Hematopoietic multipotent progenitor cell treated with erythropoietin and hydrocortisone succinate and interleukin-3 and kit ligand, for 6 days (in vitro differentiated cells): ENCODE measurements around the gene GOLT1B.

Experiments
- DNase-seq: peaks from one replicate; pipeline ENCODE4 v3.0.0-alpha.2; 2015

GOLT1B gene

DNA sequence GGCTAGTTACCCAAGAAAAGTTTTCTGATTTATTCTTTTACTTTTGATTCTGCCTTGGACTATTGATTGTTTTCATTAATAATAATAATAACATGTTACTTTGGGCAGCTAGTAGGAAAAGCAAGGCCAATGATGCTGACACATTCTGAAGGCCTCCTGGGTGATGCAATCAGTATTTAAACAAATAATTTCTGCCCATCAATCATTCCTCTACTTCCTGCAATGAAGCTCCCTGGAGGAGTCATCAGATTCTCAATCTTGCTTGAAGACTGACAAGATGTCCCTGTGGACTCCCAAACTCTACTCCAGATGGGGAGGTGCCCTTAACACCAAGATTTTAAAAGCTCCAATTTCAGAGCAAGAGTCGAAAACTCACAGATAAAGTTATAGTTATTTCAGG lies 24.5 kb downstream of the GOLT1B start, which contains the start of gene SPX:
Gene SPX (plus strand): TSS at position 244 of the 400 bp plus-strand sequence. CDS start 177 bp downstream, outside the sequence.
- DNase-seq: no peak

GRCh38 chr12:21526721-21527345 lies 25.2 kb downstream of the GOLT1B start:
- DNase-seq: no peak

DNA sequence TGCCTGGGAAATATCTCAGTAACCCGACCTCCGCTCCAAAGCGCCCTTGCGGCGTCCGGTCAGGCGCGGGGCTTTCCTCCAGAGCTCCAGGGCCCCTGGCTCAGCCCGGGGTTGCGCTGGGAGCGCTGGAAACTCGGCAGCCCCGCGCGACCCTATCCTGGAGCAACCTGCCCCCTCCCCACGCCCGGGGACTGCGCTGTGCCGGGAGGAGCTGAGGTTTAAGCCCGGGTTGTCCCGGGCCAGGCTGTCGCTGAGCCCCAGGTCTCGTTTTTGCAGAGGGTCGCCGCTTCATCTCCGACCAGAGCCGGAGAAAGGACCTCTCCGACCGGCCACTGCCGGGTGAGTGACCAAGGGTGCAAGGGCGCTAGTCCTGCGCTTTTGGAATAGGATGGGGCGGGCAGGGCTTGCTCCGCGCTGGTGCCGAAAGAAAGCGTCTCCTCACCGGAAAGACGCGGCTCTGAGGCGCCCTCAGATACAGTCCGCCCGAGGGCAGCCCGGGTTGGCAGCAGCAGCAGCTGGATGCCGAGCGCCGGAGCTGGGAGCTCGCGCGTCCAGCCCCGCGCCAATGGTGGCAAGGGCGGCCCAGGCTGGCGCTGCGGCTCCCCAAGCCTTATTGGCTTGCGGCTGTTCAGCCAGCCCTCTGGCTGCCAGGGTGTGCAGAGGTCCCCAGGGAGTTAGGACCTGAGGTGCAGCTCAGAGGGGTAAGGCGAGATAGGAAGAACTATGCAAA lies 26.0 kb downstream of the GOLT1B start:
- DNase-seq: peak; percentile 73

- DNase-seq: no peak
These were observed 27.4 kb downstream of the GOLT1B start for GRCh38 chr12:21528953-21529352.

GRCh38 chr12:21529456-21529855 lies 27.9 kb downstream of the GOLT1B start:
- DNase-seq: no peak

GRCh38 chr12:21538061-21538653 lies 36.6 kb downstream of the GOLT1B start:
- no peak for DNase-seq

GRCh38 chr12:21539797-21540196 lies 38.2 kb downstream of the GOLT1B start:
- no peak for DNase-seq

DNA sequence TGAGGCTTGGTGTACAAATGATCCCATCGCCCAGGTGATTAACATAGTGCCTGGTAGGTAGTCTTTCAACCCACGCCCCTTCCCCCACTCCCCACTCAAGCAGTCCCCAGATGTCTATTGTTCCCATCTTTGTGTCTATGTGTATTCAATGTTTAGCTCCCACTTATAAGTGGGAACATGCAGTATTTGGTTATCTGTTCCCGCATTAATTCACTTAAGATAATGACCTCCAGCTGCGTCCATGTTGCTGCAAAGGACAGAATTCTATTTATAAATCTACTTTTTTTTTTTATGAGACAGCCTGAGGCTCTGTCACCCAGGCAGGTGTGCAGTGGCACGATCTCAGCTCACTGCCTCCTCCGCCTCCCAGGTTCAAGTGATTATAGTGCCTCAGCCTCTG lies 40.2 kb downstream of the GOLT1B start:
- no peak for DNase-seq

GRCh38 chr12:21542403-21542802 lies 40.8 kb downstream of the GOLT1B start:
- peak; percentile 13 for DNase-seq

DNA sequence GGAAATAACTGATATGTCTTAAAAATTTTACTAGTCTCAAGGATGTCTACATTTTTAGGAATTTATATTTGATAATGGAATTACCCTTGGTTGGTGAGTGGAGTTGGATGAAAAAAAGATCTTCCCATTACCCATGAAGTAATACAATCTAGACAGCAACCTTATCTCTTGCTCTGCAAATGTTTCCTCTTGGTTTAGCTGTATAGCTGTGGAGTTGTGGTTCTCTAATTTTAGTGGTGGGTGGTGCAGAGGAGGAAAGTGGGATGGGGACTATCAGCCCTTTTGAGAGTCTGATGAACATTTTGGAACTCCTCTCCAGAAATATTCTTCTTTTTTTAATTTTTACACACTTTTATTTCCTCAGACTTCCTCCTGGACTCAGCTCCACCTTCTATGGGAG lies 41.6 kb downstream of the GOLT1B start:
- DNase-seq: peak; percentile 41

DNA sequence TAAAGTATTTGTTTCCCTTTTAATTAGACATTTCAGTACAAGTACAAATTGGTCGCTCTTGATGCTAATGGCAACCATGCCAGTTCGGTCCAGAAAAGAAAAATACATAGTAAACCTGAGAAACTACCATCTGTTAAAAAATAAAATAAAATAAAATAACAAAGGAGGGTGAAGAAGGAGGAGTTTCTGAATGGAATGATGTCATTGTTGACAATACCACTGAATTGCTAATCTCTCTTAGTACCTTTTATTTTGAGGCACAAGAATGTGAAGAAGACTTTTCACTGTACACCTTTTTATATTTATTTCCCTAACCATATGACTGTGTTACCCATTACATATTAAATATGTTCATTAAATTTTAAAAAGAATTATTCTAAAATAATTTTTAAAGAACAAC lies 44.0 kb downstream of the GOLT1B start:
- no peak for DNase-seq

GRCh38 chr12:21546716-21547115 lies 45.1 kb downstream of the GOLT1B start:
- no peak for DNase-seq

GRCh38 chr12:21547437-21547836 lies 45.8 kb downstream of the GOLT1B start:
- no peak for DNase-seq

DNA sequence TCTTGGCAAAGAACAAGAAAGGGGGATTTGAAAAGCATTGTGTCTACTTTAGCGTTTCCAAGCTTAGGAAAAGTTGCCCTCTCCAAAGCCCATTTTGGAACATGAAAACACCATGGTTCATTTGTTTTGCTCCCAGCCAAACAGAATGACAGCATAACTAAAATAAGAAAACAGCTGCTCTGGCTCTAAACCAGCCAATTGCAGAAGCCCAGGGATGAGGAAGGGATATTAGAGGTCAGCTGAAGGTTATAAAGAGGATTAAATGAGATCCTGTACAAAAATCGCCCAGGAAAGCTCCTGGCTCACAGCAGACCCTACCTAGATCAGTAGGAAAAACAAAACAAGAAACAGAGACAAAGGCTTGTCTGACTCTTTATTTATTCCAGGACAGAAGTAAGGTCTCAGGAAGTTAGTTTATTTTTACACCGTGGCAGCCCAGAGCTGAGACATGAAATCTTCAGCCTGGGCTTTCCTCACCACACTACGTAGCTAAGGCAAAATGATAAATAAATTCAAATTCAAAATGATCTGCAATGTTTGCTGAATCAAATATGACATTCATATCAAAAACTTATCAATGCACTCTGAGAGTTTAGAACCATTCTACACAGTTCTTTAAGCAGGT lies 50.4 kb downstream of the GOLT1B start:
- DNase-seq: no peak

GRCh38 chr12:21552635-21553328 lies 51.2 kb downstream of the GOLT1B start:
- DNase-seq: no peak

GRCh38 chr12:21553329-21553675 lies 51.7 kb downstream of the GOLT1B start:
- no peak for DNase-seq

DNA sequence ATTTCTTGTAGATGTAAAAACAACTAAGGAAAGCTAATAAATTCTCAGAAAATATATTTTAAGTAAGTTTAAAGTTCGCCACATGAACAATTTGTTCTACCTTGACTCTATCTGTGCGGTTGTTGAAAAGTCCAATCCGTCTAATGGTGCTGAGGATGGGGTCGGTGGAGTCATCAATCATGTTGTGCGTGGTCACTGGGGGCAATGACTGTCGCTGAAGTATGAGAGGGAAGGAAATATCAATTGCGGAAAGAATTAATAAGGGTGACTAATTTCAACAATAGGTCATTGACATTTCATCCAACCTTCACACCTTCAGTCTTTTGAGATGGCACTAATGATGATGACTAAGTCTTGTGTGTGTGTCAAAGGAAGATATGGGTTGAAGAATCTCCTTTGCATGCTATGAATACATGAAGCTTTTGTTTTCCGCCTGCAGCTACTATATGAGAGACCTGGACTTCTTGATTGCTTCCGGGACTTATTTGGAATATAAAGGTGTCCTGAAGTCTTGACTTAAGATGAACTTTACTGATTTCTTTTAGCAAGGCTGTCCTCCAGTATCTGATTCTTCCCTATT lies 56.6 kb downstream of the GOLT1B start:
- DNase-seq: no peak

GRCh38 chr12:21559855-21560569 lies 58.4 kb downstream of the GOLT1B start:
- no peak for DNase-seq

DNA sequence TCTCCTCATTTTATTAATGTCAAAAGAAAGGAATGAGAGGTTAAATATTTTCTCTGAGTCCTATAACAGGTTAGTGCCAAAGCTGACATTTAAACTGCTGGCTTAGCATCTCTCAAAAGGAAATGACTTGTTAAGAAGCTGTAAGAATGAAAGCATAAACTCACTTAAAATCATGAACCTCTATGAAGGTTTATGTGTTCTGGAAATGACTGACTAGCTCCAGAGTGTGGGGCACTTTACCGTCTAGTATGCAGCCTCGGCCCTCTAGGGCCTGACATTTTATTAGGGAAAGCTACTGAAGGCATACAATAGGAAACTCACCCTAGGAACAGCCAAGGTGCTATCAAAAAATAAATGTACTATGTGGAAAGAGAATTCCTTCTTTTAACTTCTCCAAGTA lies 59.6 kb downstream of the GOLT1B start:
- no peak for DNase-seq

DNA sequence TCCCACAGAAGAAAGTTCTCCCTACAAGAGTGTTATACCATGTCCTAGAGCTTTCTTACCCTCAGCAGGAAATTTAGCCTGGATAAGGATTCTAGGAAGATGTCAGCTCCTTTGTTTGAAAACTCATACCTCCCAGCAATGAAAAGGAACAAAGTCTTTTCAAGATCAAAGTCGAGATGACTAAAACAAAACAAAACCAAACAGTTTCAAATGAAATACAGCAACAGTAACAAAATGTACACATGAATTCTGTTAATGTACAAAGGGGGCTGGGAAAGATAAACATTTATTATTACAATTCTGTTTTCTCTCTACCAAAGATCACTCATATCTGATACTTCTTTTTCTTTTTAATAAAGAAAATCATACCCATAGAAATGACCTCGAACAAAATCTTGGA lies 61.3 kb downstream of the GOLT1B start:
- no peak for DNase-seq

- DNase-seq: no peak
These were observed 64.8 kb downstream of the GOLT1B start for GRCh38 chr12:21566223-21566906.
